HepG2 (cell line): ENCODE data around the gene CCDC117. TPM values are rescaled to one million over a fixed set of nuclear protein-coding genes. Genes with fewer than 3 reads are reported as not detected.

Source experiments
- CTCF ChIP-seq: sonication (generic); formaldehyde crosslinking; IDR thresholded peaks from 2 replicates; pipeline ENCODE4 v1.5.0; 2020; ENCODE audit warnings: mild to moderate bottlenecking, missing genetic modification reagents, moderate library complexity
- FLYWCH1 ChIP-seq: sonication (generic); formaldehyde crosslinking; IDR thresholded peaks from 2 replicates; pipeline ENCODE4 v1.8.1; 2023; ENCODE audit warnings: mild to moderate bottlenecking, missing genetic modification reagents
- FOXA1 ChIP-seq, 2 experiments: fragments of 450-650 bp in 1 of 2; sonication (generic) in 1 of 2; formaldehyde crosslinking in 1 of 2; IDR thresholded peaks; 2 replicates each; pipeline versions ENCODE4 v1.4.0 to v1.6.1; 2016 to 2020; ENCODE audit warnings: missing genetic modification reagents in 1 of 2
- MLXIP ChIP-seq: sonication (generic); formaldehyde crosslinking; IDR thresholded peaks from 2 replicates; pipeline ENCODE4 v1.9.0; 2021; ENCODE audit warnings: missing genetic modification reagents, borderline replicate concordance
- PAX8 ChIP-seq: sonication (generic); formaldehyde crosslinking; IDR thresholded peaks from 2 replicates; pipeline ENCODE4 v1.8.0; 2022; ENCODE audit warnings: mild to moderate bottlenecking, missing genetic modification reagents, borderline replicate concordance
- PRDM15 ChIP-seq: sonication (generic); formaldehyde crosslinking; IDR thresholded peaks from 2 replicates; pipeline ENCODE4 v1.4.0; 2020; ENCODE audit warnings: missing genetic modification reagents
- SP5 ChIP-seq: IDR thresholded peaks from 2 replicates; pipeline ENCODE4 v1.6.1; 2016; ENCODE audit warnings: low read depth, borderline replicate concordance
- ZGPAT ChIP-seq: IDR thresholded peaks from 2 replicates; pipeline ENCODE4 v1.6.1; 2016; ENCODE audit warnings: mild to moderate bottlenecking
- ZNF101 ChIP-seq: sonication (generic); formaldehyde crosslinking; IDR thresholded peaks from 2 replicates; pipeline ENCODE4 v1.4.0; 2020; ENCODE audit warnings: mild to moderate bottlenecking, low read depth, missing genetic modification reagents, borderline replicate concordance
- ZNF160 ChIP-seq: sonication (generic); formaldehyde crosslinking; IDR thresholded peaks from 2 replicates; pipeline ENCODE4 v1.8.0; 2022; ENCODE audit warnings: mild to moderate bottlenecking, inconsistent platforms, missing genetic modification reagents
- ZNF207 ChIP-seq: fragments of 450-650 bp; IDR thresholded peaks from 2 replicates; pipeline ENCODE4 v1.6.1; 2016; ENCODE audit warnings: antibody characterized with exemption, borderline replicate concordance
- ZNF550 ChIP-seq: sonication (generic); formaldehyde crosslinking; IDR thresholded peaks from 2 replicates; pipeline ENCODE4 v1.4.0; 2020; ENCODE audit warnings: mild to moderate bottlenecking, missing genetic modification reagents, borderline replicate concordance
- ZNF564 ChIP-seq: sonication (generic); formaldehyde crosslinking; IDR thresholded peaks from 2 replicates; pipeline ENCODE4 v1.8.1; 2023; ENCODE audit warnings: mild to moderate bottlenecking, missing genetic modification reagents
- ZNF672 ChIP-seq: sonication (generic); formaldehyde crosslinking; IDR thresholded peaks from 2 replicates; pipeline ENCODE4 v1.8.1; 2022; ENCODE audit warnings: missing genetic modification reagents
- ZSCAN31 ChIP-seq: sonication (generic); formaldehyde crosslinking; IDR thresholded peaks from 2 replicates; pipeline ENCODE4 v1.5.0; 2020; ENCODE audit warnings: low read depth, mild to moderate bottlenecking, missing genetic modification reagents
- ZSCAN9 ChIP-seq: IDR thresholded peaks from 2 replicates; pipeline ENCODE4 v1.6.1; 2016; ENCODE audit warnings: borderline replicate concordance
- polyA plus RNA-seq, 8 experiments: library from polyadenylated mRNA; depleted of rRNA in 3 of 8; stranded (reverse) in 7 of 8; unstranded in 1 of 8; fragments of >200 nt; fragmentation: Illumina TruSeq in 4 of 8; extraction: Trizol in 4 of 8; gene quantifications; 2 replicates each; pipeline versions ENCODE4 v1.2.1 to v1.2.3, GENCODE V29; 2011 to 2016; ENCODE audit warnings: low read depth in 4 of 8, missing spikeins in 1 of 8, mixed read lengths in 1 of 8; ENCODE audit not compliant: insufficient read depth in 1 of 8
- total RNA-seq, 5 experiments: library from RNA; depleted of rRNA; stranded (reverse); fragments of >200 nt; fragmentation: Illumina TruSeq; extraction: Trizol; gene quantifications; 2 replicates each; pipeline ENCODE4 v1.2.3, GENCODE V29; 2016; ENCODE audit warnings: low read depth in 1 of 5

CCDC117 gene
- total and polyA plus RNA-seq, 2 of the 13 experiments (the other 11 are each of a cell fraction or from before 2014, with no cell fraction given): 12.6 to 34.2 TPM

GRCh38 chr22:28792491-28793383 is 20.2 kb downstream of the CCDC117 start (continued):
- TF ChIP-seq PRDM15 (CRISPR knock-in tag) (0 out of 2 replicates have a peak, but pooled peaks have one; percentile 17), SP5 (peak; percentile 50; the same call in 1 of the 2 replicates), FOXA1 (IDR thresholded peaks at IDR 0.05) (no peak), FOXA1 (CRISPR knock-in tag; IDR thresholded peaks at IDR 0.05) (no peak), ZNF207 (no peak), ZNF160 (CRISPR knock-in tag) (no peak), ZNF101 (CRISPR knock-in tag) (no peak), ZNF672 (CRISPR knock-in tag) (no peak), FLYWCH1 (CRISPR knock-in tag) (0 out of 2 replicates have a peak, but pooled peaks have one; percentile 23), ZNF564 (CRISPR knock-in tag) (0 out of 2 replicates have a peak, but pooled peaks have one; percentile 42), MLXIP (CRISPR knock-in tag) (0 out of 2 replicates have a peak, but pooled peaks have one; percentile 17), ZSCAN9 (no peak), CTCF (CRISPR knock-in tag) (no peak), ZNF550 (CRISPR knock-in tag) (no peak), ZSCAN31 (CRISPR knock-in tag) (no peak), PAX8 (CRISPR knock-in tag) (no peak), ZGPAT (CRISPR knock-in tag) (peak; percentile 16; the same call in 1 of the 2 replicates)
